Esophagus muscularis mucosa (tissue), 4 donors: ENCODE results near the gene KMT2B. TPM values are rescaled to one million over a fixed set of nuclear protein-coding genes. Genes with fewer than 3 reads are reported as not detected.

ENCODE experiments used
- DNase-seq: peaks from one replicate; pipeline ENCODE4 v3.0.0-alpha.2; 2017; ENCODE audit errors: extremely low spot score
- H3K27ac ChIP-seq, 4 donors: fragments of 200-600 bp; sonication (generic); replicated peaks in 1 of 4; 1 replicate in 3 of 4; 2 replicates in 1 of 4; pipeline ENCODE4 v1.5.1; 2016 to 2019; ENCODE audit warnings: mild to moderate bottlenecking in 1 of 4
- H3K27me3 ChIP-seq, 4 donors: fragments of 200-600 bp; sonication (generic); one replicate each; pipeline versions ENCODE4 v1.5.1 to v1.6.0; 2016 to 2019
- H3K36me3 ChIP-seq, 4 donors: fragments of 200-600 bp; sonication (generic); one replicate each; pipeline ENCODE4 v1.5.1; 2016 to 2019
- H3K4me1 ChIP-seq, 4 donors: fragments of 200-600 bp; sonication (generic); one replicate each; pipeline ENCODE4 v1.5.1; 2016 to 2019
- H3K4me3 ChIP-seq, 4 donors: fragments of 200-600 bp; sonication (generic); 1 replicate in 2 of 4; 2 replicates in 2 of 4; pipeline ENCODE4 v1.5.1; 2016 to 2019; ENCODE audit warnings: mild to moderate bottlenecking in 4 of 4, moderate library complexity in 1 of 4
- H3K9me3 ChIP-seq, 4 donors: fragments of 200-600 bp; sonication (generic); 1 replicate in 3 of 4; 2 replicates in 1 of 4; pipeline ENCODE4 v1.5.1; 2016 to 2019
- EP300 ChIP-seq: sonication (generic); formaldehyde crosslinking; IDR thresholded peaks from one replicate; pipeline ENCODE4 v1.6.1; 2017; ENCODE audit warnings: antibody characterized with exemption
- POLR2A ChIP-seq: fragments of 450-650 bp; IDR thresholded peaks from one replicate; pipeline ENCODE4 v1.6.1; 2017; ENCODE audit warnings: antibody characterized with exemption, moderate library complexity, mild to moderate bottlenecking, low read depth
- POLR2AphosphoS5 ChIP-seq, 2 donors: sonication (generic); formaldehyde crosslinking; IDR thresholded peaks; one replicate each; pipeline ENCODE4 v1.6.1; 2017; ENCODE audit warnings: antibody characterized with exemption in 2 of 2
- WGBS: methylation state at CpG from one replicate; pipeline ENCODE4 v1.1.5; 2018; 5-methylcytosine and 5-hydroxymethylcytosine counted together
- intact Hi-C: fragments of 100-400 bp; cut with DNase I; formaldehyde crosslinking; loops from one replicate; pipeline ENCODE4 v1.15.1; 2023
- total RNA-seq, 4 donors: library from RNA; depleted of rRNA; stranded (reverse); fragments of >200 nt; gene quantifications; one replicate each; pipeline versions ENCODE4 v1.1.0 to v1.2.1, GENCODE V29; 2016
- TF ChIP-seq, protein P1 (sequence below), 3 experiments: fragments of 200-600 bp in 2 of 3; fragments of 450-650 bp in 1 of 3; sonication (generic) in 2 of 3; IDR thresholded peaks; one replicate each; pipeline ENCODE4 v1.5.1; 2017 to 2019; ENCODE audit warnings: antibody characterized with exemption in 3 of 3, mild to moderate bottlenecking in 2 of 3, moderate library complexity in 1 of 3

The KMT2B gene
- total RNA-seq, 4 donors from 2014 or later, result 22.0 to 30.6 (median 24.2) TPM

- WGBS, result 88% methylated on average over 7 of the region's 7 CpGs
- Histone ChIP-seq H3K4me1 (peaks cover 14 to 28% (median 20%) of the 10 kb centered on the region in 4 donors), H3K4me3 (no peak overlapping the region), H3K9me3 (no peaks in the 10 kb centered on the region), H3K36me3 (peaks cover 6 to 50% (median 38%) of the 10 kb centered on the region in 4 donors), H3K27me3 (no peaks in the 10 kb centered on the region), H3K27ac (no peak overlapping the region)
- DNase-seq, result no peak
- TF ChIP-seq, protein P1, sequence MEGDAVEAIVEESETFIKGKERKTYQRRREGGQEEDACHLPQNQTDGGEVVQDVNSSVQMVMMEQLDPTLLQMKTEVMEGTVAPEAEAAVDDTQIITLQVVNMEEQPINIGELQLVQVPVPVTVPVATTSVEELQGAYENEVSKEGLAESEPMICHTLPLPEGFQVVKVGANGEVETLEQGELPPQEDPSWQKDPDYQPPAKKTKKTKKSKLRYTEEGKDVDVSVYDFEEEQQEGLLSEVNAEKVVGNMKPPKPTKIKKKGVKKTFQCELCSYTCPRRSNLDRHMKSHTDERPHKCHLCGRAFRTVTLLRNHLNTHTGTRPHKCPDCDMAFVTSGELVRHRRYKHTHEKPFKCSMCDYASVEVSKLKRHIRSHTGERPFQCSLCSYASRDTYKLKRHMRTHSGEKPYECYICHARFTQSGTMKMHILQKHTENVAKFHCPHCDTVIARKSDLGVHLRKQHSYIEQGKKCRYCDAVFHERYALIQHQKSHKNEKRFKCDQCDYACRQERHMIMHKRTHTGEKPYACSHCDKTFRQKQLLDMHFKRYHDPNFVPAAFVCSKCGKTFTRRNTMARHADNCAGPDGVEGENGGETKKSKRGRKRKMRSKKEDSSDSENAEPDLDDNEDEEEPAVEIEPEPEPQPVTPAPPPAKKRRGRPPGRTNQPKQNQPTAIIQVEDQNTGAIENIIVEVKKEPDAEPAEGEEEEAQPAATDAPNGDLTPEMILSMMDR (IDR thresholded peaks at IDR 0.05), result no peak
- TF ChIP-seq POLR2AphosphoS5 (IDR thresholded peaks at IDR 0.05) (no peak), EP300 (no peak)
- intact Hi-C loops, result loop anchor here (10.0 kb wide), 1 partner anchor 107 kb away; no protein-coding TSS in a partner anchor
These were observed 60.2 kb downstream of the KMT2B start for GRCh38 chr19:35777961-35778360.

- intact Hi-C loops, result loop anchor here (10.0 kb wide), 1 partner anchor 106 kb away; no protein-coding TSS in a partner anchor
- 88% methylated on average over 8 of the region's 8 CpGs for WGBS
- H3K4me1 ChIP-seq, result peaks cover 14 to 28% (median 20%) of the 10 kb centered on the region in 4 donors
- TF ChIP-seq, protein P1 (IDR thresholded peaks at IDR 0.05), result no peak
- TF ChIP-seq EP300 (no peak), POLR2A (no peak), POLR2AphosphoS5 (IDR thresholded peaks at IDR 0.05) (no peak)
- no peak overlapping the region for H3K4me3 ChIP-seq
- peaks cover 6 to 59% (median 39%) of the 10 kb centered on the region in 4 donors for H3K36me3 ChIP-seq
- no peaks in the 10 kb centered on the region for H3K27me3 ChIP-seq
- no peaks in the 10 kb centered on the region for H3K9me3 ChIP-seq
- H3K27ac ChIP-seq, result no peak overlapping the region
- no peak for DNase-seq
These were observed 61.2 kb downstream of the KMT2B start for GRCh38 chr19:35779033-35779432.

GRCh38 chr19:35780058-35780457, 62.3 kb downstream of the KMT2B start:
- H3K4me3 ChIP-seq, result no peak overlapping the region
- no peak for TF ChIP-seq POLR2A
- no peak for TF ChIP-seq EP300
- TF ChIP-seq, protein P1 (IDR thresholded peaks at IDR 0.05), result no peak
- no peak for TF ChIP-seq POLR2AphosphoS5 (IDR thresholded peaks at IDR 0.05)
- intact Hi-C loops, result loop anchor here (10.0 kb wide), 1 partner anchor 75 kb away; the partner anchor contains the start of genes KIRREL2 and NPHS1
- H3K9me3 ChIP-seq, result no peaks in the 10 kb centered on the region
- DNase-seq, result no peak
- WGBS, result 96% methylated on average over 5 of the region's 16 CpGs
- no peak overlapping the region for H3K27ac ChIP-seq
- H3K4me1 ChIP-seq, result peaks cover 8 to 20% (median 13%) of the 10 kb centered on the region in 4 donors
- H3K27me3 ChIP-seq, result no peaks in the 10 kb centered on the region
- H3K36me3 ChIP-seq, result peaks cover 6 to 70% (median 44%) of the 10 kb centered on the region in 4 donors

DNA sequence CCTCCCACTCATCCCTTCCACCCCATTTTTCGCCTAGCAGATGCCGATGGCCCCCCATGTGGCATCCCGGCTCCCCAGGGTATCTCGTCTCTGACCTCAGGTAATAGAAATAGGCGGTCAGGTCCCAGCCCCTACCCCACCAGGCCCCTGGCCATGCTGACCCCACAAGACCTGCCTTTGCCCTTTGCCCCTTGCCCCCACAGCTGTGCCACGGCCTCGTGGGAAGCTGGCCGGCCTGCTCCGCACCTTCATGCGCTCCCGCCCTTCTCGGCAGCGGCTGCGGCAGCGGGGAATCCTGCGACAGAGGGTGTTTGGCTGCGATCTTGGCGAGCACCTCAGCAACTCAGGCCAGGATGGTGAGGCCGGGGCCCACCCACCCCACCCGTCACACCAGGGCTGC, 62.9 kb downstream of the KMT2B start:
- no peak for DNase-seq
- H3K9me3 ChIP-seq, result no peaks in the 10 kb centered on the region
- no peaks in the 10 kb centered on the region for H3K27me3 ChIP-seq
- no peak for TF ChIP-seq POLR2AphosphoS5 (IDR thresholded peaks at IDR 0.05)
- TF ChIP-seq EP300, result no peak
- TF ChIP-seq POLR2A, result no peak
- TF ChIP-seq, protein P1 (IDR thresholded peaks at IDR 0.05), result no peak
- intact Hi-C loops, result loop anchor here (10.0 kb wide), 1 partner anchor 74 kb away; the partner anchor contains the start of genes KIRREL2 and NPHS1
- WGBS, result 95% methylated on average over 19 of the region's 20 CpGs
- no peak overlapping the region for H3K27ac ChIP-seq
- peaks cover 6 to 76% (median 47%) of the 10 kb centered on the region in 4 donors for H3K36me3 ChIP-seq
- H3K4me1 ChIP-seq, result peaks cover 7 to 17% (median 11%) of the 10 kb centered on the region in 4 donors
- H3K4me3 ChIP-seq, result no peak overlapping the region
